Measurements from ENCODE around the gene RANBP10. TPM values are rescaled to one million over a fixed set of nuclear protein-coding genes. Genes with fewer than 3 reads are reported as not detected.

Gene RANBP10
- total and polyA plus RNA-seq, 2 of the 13 experiments (the other 11 are each of a cell fraction or from before 2014, with no cell fraction given): 9.2 to 22.7 TPM

- Histone ChIP-seq H3K9ac (ENCODE audit: insufficient read depth, low read depth, low read length) (peak overlapping the region; percentile 93), H4K20me1 (ENCODE audit: insufficient read depth, low read length) (no peaks in the 10 kb centered on the region), H3K9me3 (ENCODE audit: low read length) (no peaks in the 10 kb centered on the region), H3K4me3 (replicated peaks in 1 of 3; ENCODE audit: insufficient read depth in 1 of 3, low read depth in 2 of 3, low read length in 3 of 3) (peak overlapping the region; percentile 93 to 94 (median 94)), H3K36me3 (replicated peaks in 1 of 2; ENCODE audit: control insufficient read depth in 1 of 2, insufficient read depth in 2 of 2, low read length in 2 of 2) (peaks cover under 1 to 7% of the 10 kb centered on the region in 2 experiments; a peak in 3 of 5 replicates), H3K4me1 (ENCODE audit: insufficient read depth, low read length) (peaks cover 42% of the 10 kb centered on the region), H3K27me3 (ENCODE audit: control insufficient read depth in 1 of 2, insufficient read depth in 2 of 2, low read length in 2 of 2) (no peaks in the 10 kb centered on the region; a peak in 1 of 5 replicates), H3K4me2 (ENCODE audit: low read depth, low read length) (peak overlapping the region; percentile 94), H3K79me2 (ENCODE audit: insufficient read depth, low read length) (peaks cover 32% of the 10 kb centered on the region), H3K27ac (ENCODE audit: extremely low read length, insufficient read depth, low read length) (peak overlapping the region; percentile 67), H2AFZ (ENCODE audit: low read length) (peak overlapping the region; percentile 94)
- intact Hi-C loops (cut with micrococcal nuclease; ENCODE audit: unreplicated experiment): loop anchor here (5.0 kb wide), 1 partner anchor 88 kb away; the partner anchor contains the start of genes RANBP10 and TSNAXIP1
- in situ Hi-C loops (cut with HindIII; ENCODE audit: extremely low pct_ligation_motif_present, low pct_unique_long_range_greater_than_20kb): no loop called here
- ChIA-PET CTCF (ENCODE audit: low intra/inter-chr PET ratio, low total read pairs) (no interaction called here), POLR2A (interaction anchor here (0.6 to 2.5 kb wide), 15 partner anchors 8 to 247 kb away, joined by 3 to 18 read pairs (median 4); partner anchors contain the start of genes RANBP10 and TSNAXIP1)
- DNase-seq (ENCODE audit: low spot score): peak; percentile 48
- no peak for FAIRE-seq
- WGBS (ENCODE audit: low lambda C conversion rate): 8% methylated on average over 4 of the region's 5 CpGs
- peak; percentile 68 for ATAC-seq
- BruUV-seq (replicated peaks): TSS peak; percentile 99
- TF ChIP-seq ZNF713 (CRISPR knock-in tag; IDR thresholded peaks at IDR 0.05) (no peak), CEBPG (CRISPR knock-in tag; IDR thresholded peaks at IDR 0.05) (no peak), ZNF83 (CRISPR knock-in tag; IDR thresholded peaks at IDR 0.05; ENCODE audit: borderline replicate concordance) (no peak), MXD3 (CRISPR knock-in tag; IDR thresholded peaks at IDR 0.05) (no peak), XBP1 (CRISPR knock-in tag; IDR thresholded peaks at IDR 0.05) (no peak), ATF3 (CRISPR knock-in tag; IDR thresholded peaks at IDR 0.05) (no peak), TERF1 (CRISPR knock-in tag; IDR thresholded peaks at IDR 0.05) (no peak), ERF (CRISPR knock-in tag; IDR thresholded peaks at IDR 0.05) (no peak), KDM5B (CRISPR knock-in tag; IDR thresholded peaks at IDR 0.05; ENCODE audit: borderline replicate concordance) (no peak), SMAD1 (CRISPR knock-in tag; IDR thresholded peaks at IDR 0.05; ENCODE audit: borderline replicate concordance, low read depth) (no peak), ZNF274 (CRISPR knock-in tag; IDR thresholded peaks at IDR 0.05) (no peak), NONO (IDR thresholded peaks at IDR 0.05) (no peak), NONO (CRISPR knock-in tag; conservative IDR thresholded peaks at IDR 0.05) (no peak; the same call in 1 of the 2 replicates), MXD1 (CRISPR knock-in tag; IDR thresholded peaks at IDR 0.05) (no peak), ZBTB8A (CRISPR knock-in tag; IDR thresholded peaks at IDR 0.05; ENCODE audit: borderline replicate concordance, low read depth) (no peak), USF2 (IDR thresholded peaks at IDR 0.05; ENCODE audit: low read depth, low read length) (peak; percentile 46), USF2 (CRISPR knock-in tag; IDR thresholded peaks at IDR 0.05; ENCODE audit: borderline replicate concordance) (peak; percentile 55; the same call in 1 of the 2 replicates), ZSCAN5A (CRISPR knock-in tag; IDR thresholded peaks at IDR 0.05; ENCODE audit: borderline replicate concordance) (no peak), LBX2 (CRISPR knock-in tag; IDR thresholded peaks at IDR 0.05; ENCODE audit: borderline replicate concordance) (no peak)
Observed at GRCh38 chr16:67719778-67720144, 86.6 kb downstream of the RANBP10 start.

All from HepG2 (cell line).